Neural progenitor cell (in vitro differentiated cells): Measurements from ENCODE around the gene BLOC1S4.

Experiments
- CTCF ChIP-seq: fragments of 200-600 bp; sonication (generic); IDR thresholded peaks from 2 replicates; pipeline ENCODE4 v1.5.1; 2017; ENCODE audit warnings: antibody characterized with exemption, mild to moderate bottlenecking
- EZH2 ChIP-seq: fragments of 200-600 bp; sonication (generic); IDR thresholded peaks from 2 replicates; pipeline ENCODE4 v1.6.1; 2017; ENCODE audit warnings: antibody characterized with exemption, mild to moderate bottlenecking, moderate library complexity
- EZH2phosphoT487 ChIP-seq: fragments of 200-600 bp; sonication (generic); IDR thresholded peaks from 2 replicates; pipeline ENCODE4 v1.6.1; 2017; ENCODE audit warnings: antibody characterized with exemption

GRCh38 chr4:6731780-6732179 is 15.8 kb downstream of the BLOC1S4 start:
- no peak for TF ChIP-seq CTCF
- TF ChIP-seq EZH2 = no peak
- no peak for TF ChIP-seq EZH2phosphoT487
